Measurements from ENCODE around the gene ST3GAL3.

Gene ST3GAL3

DNA sequence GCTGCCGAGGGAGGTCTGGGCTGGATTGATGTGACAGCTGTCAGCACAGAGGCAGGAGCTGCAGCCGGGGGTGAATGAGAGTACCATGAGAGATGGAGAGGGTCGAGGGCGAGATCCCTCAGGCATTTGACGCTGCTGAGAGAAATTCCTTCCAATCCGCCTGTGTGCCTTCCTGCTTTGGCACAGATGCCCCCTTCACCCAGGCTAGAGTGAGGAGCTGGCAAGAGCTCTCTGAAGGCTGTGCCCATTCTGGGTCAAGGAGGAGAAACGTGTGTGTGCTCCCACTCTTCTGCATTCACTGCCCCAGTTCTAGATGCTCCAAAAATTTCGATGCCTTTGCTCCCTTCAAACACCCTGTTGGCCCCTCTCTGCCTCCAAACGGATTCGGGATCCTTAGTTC lies 231.0 kb downstream of the ST3GAL3 start:
- DNase-seq (ENCODE audit: low read depth), result no peak
- TF ChIP-seq, protein P1, sequence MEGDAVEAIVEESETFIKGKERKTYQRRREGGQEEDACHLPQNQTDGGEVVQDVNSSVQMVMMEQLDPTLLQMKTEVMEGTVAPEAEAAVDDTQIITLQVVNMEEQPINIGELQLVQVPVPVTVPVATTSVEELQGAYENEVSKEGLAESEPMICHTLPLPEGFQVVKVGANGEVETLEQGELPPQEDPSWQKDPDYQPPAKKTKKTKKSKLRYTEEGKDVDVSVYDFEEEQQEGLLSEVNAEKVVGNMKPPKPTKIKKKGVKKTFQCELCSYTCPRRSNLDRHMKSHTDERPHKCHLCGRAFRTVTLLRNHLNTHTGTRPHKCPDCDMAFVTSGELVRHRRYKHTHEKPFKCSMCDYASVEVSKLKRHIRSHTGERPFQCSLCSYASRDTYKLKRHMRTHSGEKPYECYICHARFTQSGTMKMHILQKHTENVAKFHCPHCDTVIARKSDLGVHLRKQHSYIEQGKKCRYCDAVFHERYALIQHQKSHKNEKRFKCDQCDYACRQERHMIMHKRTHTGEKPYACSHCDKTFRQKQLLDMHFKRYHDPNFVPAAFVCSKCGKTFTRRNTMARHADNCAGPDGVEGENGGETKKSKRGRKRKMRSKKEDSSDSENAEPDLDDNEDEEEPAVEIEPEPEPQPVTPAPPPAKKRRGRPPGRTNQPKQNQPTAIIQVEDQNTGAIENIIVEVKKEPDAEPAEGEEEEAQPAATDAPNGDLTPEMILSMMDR (IDR thresholded peaks at IDR 0.05; ENCODE audit: insufficient read depth, low read depth, low read length, missing control alignments), result no peak
- no peak overlapping the region for H3K4me3 ChIP-seq (ENCODE audit: low read depth, low read length)

DNA sequence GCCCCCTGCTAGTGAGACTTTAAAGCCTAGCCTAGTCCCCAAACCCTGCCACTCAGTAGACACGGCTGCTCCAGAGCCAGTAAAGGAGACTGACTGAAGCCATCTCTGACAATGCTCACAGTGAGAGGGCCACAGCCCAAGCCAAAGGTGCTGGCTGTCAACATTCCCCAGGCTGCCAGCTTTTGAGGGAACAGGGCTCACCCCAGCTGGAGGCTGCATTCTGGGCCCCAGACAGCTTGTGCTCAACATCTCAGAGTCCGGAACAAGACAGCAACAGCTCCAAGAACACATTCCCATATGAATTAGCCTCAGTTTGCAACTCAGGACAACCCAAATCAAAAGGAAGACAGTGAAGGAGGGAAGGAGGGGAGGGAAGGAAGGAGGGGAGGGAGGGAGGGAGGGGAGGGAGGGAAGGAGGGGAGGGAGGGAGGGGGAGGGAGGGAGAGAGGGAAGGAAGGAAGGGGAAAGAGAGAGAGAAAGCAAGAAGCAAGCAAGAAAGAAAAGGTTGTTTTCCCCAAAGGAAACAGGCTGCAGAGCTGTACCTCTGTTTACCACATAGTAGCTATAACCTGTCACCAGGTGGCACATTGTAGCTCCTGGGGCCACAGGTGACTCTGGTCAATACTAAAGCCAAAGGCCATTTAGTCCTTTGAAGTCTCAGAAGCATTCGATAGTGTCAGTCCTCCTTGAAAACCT lies 231.7 kb downstream of the ST3GAL3 start:
- no peak overlapping the region for H3K4me3 ChIP-seq (ENCODE audit: low read depth, low read length)
- DNase-seq (ENCODE audit: low read depth), result no peak
- TF ChIP-seq, protein P1 (IDR thresholded peaks at IDR 0.05; ENCODE audit: insufficient read depth, low read depth, low read length, missing control alignments), result no peak

DNA sequence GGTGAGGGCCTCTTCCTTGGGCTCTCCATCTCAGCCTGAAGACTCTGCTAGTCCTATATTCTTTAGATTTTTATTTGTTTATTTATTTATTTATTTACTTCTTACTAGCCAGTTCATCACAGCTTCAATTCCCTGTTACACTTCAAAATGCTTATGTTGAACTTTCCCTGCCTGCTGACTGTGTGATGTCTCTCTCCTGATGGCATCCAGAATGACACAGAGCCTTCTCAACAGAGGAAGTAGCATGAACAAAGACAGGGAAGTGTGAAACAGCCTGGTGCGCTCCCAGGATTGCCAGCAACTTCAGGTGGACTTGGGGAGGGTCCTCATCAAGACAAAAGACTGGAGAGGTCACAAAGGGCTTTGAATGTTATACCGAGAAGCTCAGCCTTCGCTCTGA lies 235.1 kb downstream of the ST3GAL3 start:
- no peak overlapping the region for H3K4me3 ChIP-seq (ENCODE audit: low read depth, low read length)
- TF ChIP-seq, protein P1 (IDR thresholded peaks at IDR 0.05; ENCODE audit: insufficient read depth, low read depth, low read length, missing control alignments), result no peak
- no peak for DNase-seq (ENCODE audit: low read depth)

DNA sequence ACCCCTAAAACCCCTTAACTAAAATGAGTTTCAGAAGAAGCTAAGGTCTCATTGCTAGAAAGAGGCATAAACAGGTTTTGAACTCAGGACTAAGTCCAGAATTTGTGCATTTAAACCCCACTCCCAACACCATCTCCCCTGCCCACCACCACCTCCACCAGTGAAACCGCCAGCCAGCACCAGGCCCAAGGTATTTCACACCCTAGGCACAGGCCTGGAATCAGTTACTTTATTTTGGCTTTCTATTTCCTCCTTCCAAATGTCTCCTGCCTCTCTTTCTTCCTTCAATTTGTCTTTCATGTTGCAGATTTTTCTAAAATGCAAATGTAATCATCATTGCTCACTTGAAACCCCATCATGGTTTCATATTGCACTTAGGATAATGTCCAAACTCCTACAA lies 237.5 kb downstream of the ST3GAL3 start:
- TF ChIP-seq, protein P1 (IDR thresholded peaks at IDR 0.05; ENCODE audit: insufficient read depth, low read depth, low read length, missing control alignments), result no peak
- no peak overlapping the region; the same call in 1 of the 2 replicates for H3K4me3 ChIP-seq (ENCODE audit: low read depth, low read length)
- DNase-seq (ENCODE audit: low read depth), result no peak

DNA sequence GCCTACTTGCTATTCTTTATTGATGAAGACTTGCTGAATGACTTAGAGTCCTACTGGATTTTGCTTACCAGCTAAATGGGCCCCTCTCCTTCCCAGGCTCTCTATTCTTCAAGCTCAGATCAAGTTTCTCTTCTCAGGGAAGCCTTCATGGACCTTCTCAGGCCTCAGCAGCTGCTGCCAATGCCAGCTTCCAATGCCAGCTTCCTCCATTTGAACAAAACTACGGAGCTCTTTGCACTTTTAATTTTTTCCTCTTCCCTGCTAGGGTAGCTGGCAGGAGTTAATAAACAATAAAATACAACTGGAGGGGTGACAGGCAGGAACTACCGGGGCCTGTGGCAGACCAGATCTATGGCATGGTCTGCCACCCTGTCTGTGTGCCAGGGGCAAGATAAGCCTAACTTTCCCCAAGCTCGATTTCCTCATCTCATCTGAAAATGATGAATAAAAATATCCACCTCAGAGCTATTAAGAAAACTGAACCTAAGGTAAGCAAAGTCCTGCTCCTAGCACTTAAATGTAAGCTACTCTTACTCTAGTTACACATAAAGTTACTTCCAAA lies 238.4 kb downstream of the ST3GAL3 start:
- peak overlapping the region; percentile 80 for H3K4me3 ChIP-seq (ENCODE audit: low read depth, low read length)
- TF ChIP-seq, protein P1 (IDR thresholded peaks at IDR 0.05; ENCODE audit: insufficient read depth, low read depth, low read length, missing control alignments), result no peak
- no peak for DNase-seq (ENCODE audit: low read depth)

DNA sequence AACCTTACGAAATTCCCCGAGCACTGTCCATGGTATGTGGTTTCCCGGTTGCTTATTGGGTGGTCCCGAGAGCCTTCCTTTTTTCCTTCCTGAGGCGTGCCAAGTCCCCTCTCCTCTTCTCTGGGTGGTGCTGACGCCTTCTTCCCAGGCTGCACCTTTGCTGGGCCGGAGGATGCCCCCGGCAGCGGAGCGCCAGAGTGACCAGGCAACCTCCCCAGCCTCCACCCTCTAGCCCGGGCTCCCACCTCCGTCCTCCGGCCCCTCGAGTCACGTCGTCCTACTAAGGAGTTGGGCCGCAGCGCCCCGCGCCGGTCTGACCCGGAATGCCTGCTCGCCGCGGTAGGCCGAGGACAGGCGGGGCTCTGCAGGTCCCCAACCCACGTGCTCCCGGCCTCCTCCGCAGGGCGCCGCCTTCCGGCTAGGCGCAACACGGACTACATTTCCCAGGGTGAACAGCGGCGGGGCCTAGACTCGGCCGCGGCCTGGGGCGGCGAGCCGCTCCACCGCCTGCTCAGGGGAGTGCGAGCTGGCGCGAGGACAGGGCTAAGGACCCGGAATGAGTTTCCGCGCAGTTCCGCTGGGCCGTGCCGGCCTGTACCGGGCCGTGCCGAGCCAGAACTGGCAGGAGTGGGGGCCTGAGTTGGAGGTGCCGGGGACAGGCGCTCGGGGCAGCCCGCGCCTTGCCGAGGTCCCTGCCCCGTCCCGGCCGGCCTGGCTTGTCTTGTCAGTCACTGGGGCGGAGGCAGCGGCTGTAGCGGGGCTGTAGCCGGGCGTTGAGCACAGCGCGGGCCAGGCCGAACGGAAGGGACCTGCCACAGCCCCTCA lies 239.1 kb downstream of the ST3GAL3 start, which contains the start of gene IPO13:
TSS of gene IPO13 (plus strand) at position 715 of the 825 bp plus-strand sequence. CDS start 651 bp downstream, outside the sequence.
- peak; percentile 98 for DNase-seq (ENCODE audit: low read depth)
- TF ChIP-seq, protein P1 (IDR thresholded peaks at IDR 0.05; ENCODE audit: insufficient read depth, low read depth, low read length, missing control alignments), result peak; percentile 82
- peak within 1 kb of the TSS; percentile 96 for H3K4me3 ChIP-seq (ENCODE audit: low read depth, low read length)
